Fibroblast of pulmonary artery (primary cell): Measurements from ENCODE around the gene IRS1.
A peak's percentile ranks its signal among the peaks of the same experiment; 100 is the strongest.

Experiments used
- DNase-seq: peaks from one replicate; pipeline ENCODE4 v3.0.0-alpha.2; 2010; ENCODE audit warnings: low read depth
- H3K4me3 ChIP-seq: replicated peaks from 2 replicates; pipeline ENCODE4 v1.5.1; 2011; ENCODE audit warnings: low read depth, mild to moderate bottlenecking, control low read depth, low read length, moderate library complexity
- CTCF ChIP-seq: IDR thresholded peaks from 2 replicates; pipeline ENCODE4 v1.5.1; 2011; ENCODE audit warnings: mild to moderate bottlenecking, control low read depth, low read length, inconsistent platforms; ENCODE audit errors: missing control alignments

IRS1 gene

GRCh38 chr2:226694586-226695284, 104.9 kb downstream of the IRS1 start:
- H3K4me3 ChIP-seq = no peak overlapping the region
- TF ChIP-seq CTCF = no peak
- no peak for DNase-seq

- H3K4me3 ChIP-seq = no peak overlapping the region
- TF ChIP-seq CTCF = no peak
- no peak for DNase-seq
These were observed 105.5 kb downstream of the IRS1 start for GRCh38 chr2:226694149-226694548.

GRCh38 chr2:226693521-226693920, 106.1 kb downstream of the IRS1 start:
- H3K4me3 ChIP-seq = no peak overlapping the region
- TF ChIP-seq CTCF = no peak
- peak; percentile 79 for DNase-seq

GRCh38 chr2:226692521-226693126, 107.0 kb downstream of the IRS1 start:
- no peak for TF ChIP-seq CTCF
- no peak overlapping the region for H3K4me3 ChIP-seq
- no peak for DNase-seq

GRCh38 chr2:226691255-226691654, 108.4 kb downstream of the IRS1 start:
- no peak for TF ChIP-seq CTCF
- no peak for DNase-seq
- no peak overlapping the region for H3K4me3 ChIP-seq

GRCh38 chr2:226690461-226691024, 109.1 kb downstream of the IRS1 start:
- TF ChIP-seq CTCF = no peak
- DNase-seq = no peak
- no peak overlapping the region for H3K4me3 ChIP-seq
